Ovary (tissue), 3 donors: ENCODE data around the gene CADPS2.

Experiments
- CTCF ChIP-seq, 3 donors: fragments of 450-650 bp in 2 of 3; fragments of 200-600 bp in 1 of 3; IDR thresholded peaks; one replicate each; pipeline versions ENCODE4 v1.5.1 to v1.8.0; 2016 to 2022; ENCODE audit warnings: antibody characterized with exemption in 3 of 3, mild to moderate bottlenecking in 1 of 3
- EP300 ChIP-seq: sonication (generic); formaldehyde crosslinking; IDR thresholded peaks from one replicate; pipeline ENCODE4 v1.6.1; 2017; ENCODE audit warnings: antibody characterized with exemption
- donor health status: DM: no; HTN: no; CAD: no.

- TF ChIP-seq EP300 (no peak), CTCF (IDR thresholded peaks at IDR 0.05) (no peak)
These were observed 506.8 kb downstream of the CADPS2 start for GRCh38 chr7:122379491-122379890.
